EH (cell line): ENCODE measurements around the gene FLYWCH2.
A peak's percentile ranks its signal among the peaks of the same experiment; 100 is the strongest.

ENCODE experiments used
- DNase-seq: peaks from one replicate; pipeline ENCODE4 v3.0.0-alpha.2; 2015; ENCODE audit warnings: low read depth

Gene FLYWCH2

GRCh38 chr16:2854700-2855309 is 28.2 kb upstream of the FLYWCH2 start:
- DNase-seq, result no peak

- no peak for DNase-seq
Measured at GRCh38 chr16:2855536-2855935, 27.5 kb upstream of the FLYWCH2 start.

- no peak for DNase-seq
Measured at GRCh38 chr16:2856061-2856670, 26.8 kb upstream of the FLYWCH2 start.

GRCh38 chr16:2856686-2857450 is 26.1 kb upstream of the FLYWCH2 start:
- DNase-seq, result no peak

- no peak for DNase-seq
Measured at GRCh38 chr16:2857451-2858244, 25.4 kb upstream of the FLYWCH2 start, which contains the start of gene PRSS22. PRSS22 (minus strand) TSS chr16:2858170; CDS start chr16:2858104, 66 bp downstream.

GRCh38 chr16:2858245-2859025 is 24.6 kb upstream of the FLYWCH2 start:
- DNase-seq, result no peak

GRCh38 chr16:2859686-2860265 is 23.2 kb upstream of the FLYWCH2 start:
- no peak for DNase-seq

- peak; percentile 18 for DNase-seq
Measured at GRCh38 chr16:2860826-2861567, 22.0 kb upstream of the FLYWCH2 start.

GRCh38 chr16:2865651-2866050 is 17.4 kb upstream of the FLYWCH2 start:
- DNase-seq, result no peak

- no peak for DNase-seq
Measured at GRCh38 chr16:2866431-2866830, 16.6 kb upstream of the FLYWCH2 start.

GRCh38 chr16:2867661-2867986 is 15.4 kb upstream of the FLYWCH2 start:
- DNase-seq, result no peak

- peak; percentile 93 for DNase-seq
Measured at GRCh38 chr16:2867987-2868789, 14.8 kb upstream of the FLYWCH2 start.

GRCh38 chr16:2871926-2872325 is 11.1 kb upstream of the FLYWCH2 start:
- no peak for DNase-seq

GRCh38 chr16:2874032-2874911 is 8.7 kb upstream of the FLYWCH2 start:
- no peak for DNase-seq

- DNase-seq, result peak; percentile 78
Measured at GRCh38 chr16:2874912-2875362, 8.1 kb upstream of the FLYWCH2 start.

GRCh38 chr16:2879854-2880508 is 3.0 kb upstream of the FLYWCH2 start:
- no peak for DNase-seq

- DNase-seq, result peak; percentile 35
Measured at GRCh38 chr16:2881783-2882649, 999 bp upstream of the FLYWCH2 start.
